NT2/D1 (cell line): ENCODE measurements around the gene FOCAD.

Source experiments
- SUZ12 ChIP-seq: IDR thresholded peaks from 2 replicates; pipeline ENCODE4 v1.6.1; 2011; ENCODE audit not compliant: insufficient read length, insufficient read depth; ENCODE audit errors: extremely low read depth
- ZNF274 ChIP-seq: IDR thresholded peaks from 2 replicates; pipeline ENCODE4 v1.6.1; 2011; ENCODE audit warnings: mild to moderate bottlenecking, low read depth, low read length

- TF ChIP-seq ZNF274 (no peak), SUZ12 (no peak)
These were observed 33.2 kb upstream of the FOCAD start for GRCh38 chr9:20650750-20651299.
